Activated naive CD8-positive, alpha-beta T cell treated with anti-CD3 and anti-CD28 coated beads, Interleukin-2, amount 10 ng/mL, durations not matched to agents 7 days and 5 days (primary cell): ENCODE results near the gene TTC38. TPM values are rescaled to one million over a fixed set of nuclear protein-coding genes. Genes with fewer than 3 reads are reported as not detected.
"Not testable (repeated sequence)": the region's sequence is repeated elsewhere in the genome, so short reads cannot be mapped to it uniquely, and the experiment has no call there.

Source experiments
- ATAC-seq: fragments of 150-1000 bp; cut with Tn5 transposase; one replicate; pipeline ENCODE4 v1.10.0; 2021; ENCODE audit warnings: low read depth, moderate library complexity
- POLR2A ChIA-PET: fragments of 350-600 bp; sonication (Branson Sonifier 250); formaldehyde crosslinking; loops from one replicate; lab custom pipeline; 2021; ENCODE audit warnings: antibody characterized with exemption; lab: Charles Lee
- DNase-seq: peaks from one replicate; pipeline ENCODE4 v3.0.0; 2021
- H3K27ac Mint-ChIP-seq: one replicate; pipeline ENCODE4 v1.8.0; 2022; ENCODE audit warnings: mild to moderate bottlenecking, mixed read lengths
- H3K27me3 Mint-ChIP-seq: one replicate; pipeline ENCODE4 v1.8.0; 2022; ENCODE audit warnings: mild to moderate bottlenecking, moderate library complexity, mixed read lengths
- H3K36me3 Mint-ChIP-seq: one replicate; pipeline ENCODE4 v1.8.0; 2021; ENCODE audit warnings: mild to moderate bottlenecking, mixed read lengths
- H3K4me1 Mint-ChIP-seq: one replicate; pipeline ENCODE4 v1.8.0; 2021; ENCODE audit warnings: mixed read lengths
- H3K4me3 Mint-ChIP-seq: one replicate; pipeline ENCODE4 v1.8.0; 2022; ENCODE audit warnings: mild to moderate bottlenecking, moderate library complexity, mixed read lengths
- H3K9me3 Mint-ChIP-seq: one replicate; pipeline ENCODE4 v1.8.0; 2021; ENCODE audit warnings: mixed read lengths
- total RNA-seq, 2 experiments: library from RNA; stranded (reverse); gene quantifications; one replicate each; pipeline ENCODE4 v1.2.3, GENCODE V29; 2021

The TTC38 gene
- total RNA-seq, 2 experiments from 2014 or later = 24.3 to 25.0 TPM

GRCh38 chr22:46296257-46297150 lies 28.7 kb downstream of the TTC38 start, which contains the start of gene GTSE1:
GTSE1 (plus strand) TSS chr22:46296870; CDS start chr22:46297401, 531 bp downstream.
- Mint-ChIP-seq H3K36me3 (peaks cover 49% of the 10 kb centered on the region), H3K4me1 (peaks cover 56% of the 10 kb centered on the region), H3K27me3 (no peaks in the 10 kb centered on the region), H3K27ac (peak within 1 kb of the TSS; percentile 97), H3K9me3 (no peaks in the 10 kb centered on the region), H3K4me3 (peak within 1 kb of the TSS; percentile 87)
- ATAC-seq (peak; percentile 96), DNase-seq (peak; percentile 96)
- POLR2A ChIA-PET = interaction anchor here (0.6 to 2.6 kb wide), 26 partner anchors 8 to 1123 kb away, joined by 3 to 18 read pairs (median 4); partner anchors contain the start of genes CDPF1, PKDREJ, TBC1D22A and TTC38

GRCh38 chr22:46297151-46297812 lies 29.5 kb downstream of the TTC38 start:
- POLR2A ChIA-PET = interaction anchor here (1.2 to 2.6 kb wide), 6 partner anchors 11 to 262 kb away, joined by 3 to 18 read pairs (median 8); partner anchors contain the start of gene CDPF1
- DNase-seq (no peak), ATAC-seq (peak; percentile 4)
- H3K36me3 Mint-ChIP-seq = peaks cover 44% of the 10 kb centered on the region
- H3K9me3 Mint-ChIP-seq = no peaks in the 10 kb centered on the region
- H3K4me1 Mint-ChIP-seq = peaks cover 58% of the 10 kb centered on the region
- H3K27ac Mint-ChIP-seq = peak overlapping the region; percentile 78
- no peaks in the 10 kb centered on the region for H3K27me3 Mint-ChIP-seq
- peak overlapping the region; percentile 87 for H3K4me3 Mint-ChIP-seq

- H3K4me1 Mint-ChIP-seq = peaks cover 56% of the 10 kb centered on the region
- ATAC-seq = no peak
- H3K27ac Mint-ChIP-seq = peak overlapping the region; percentile 21
- POLR2A ChIA-PET = interaction anchor here (0.6 to 0.7 kb wide), 3 partner anchors 16 to 57 kb away, joined by 3 to 4 read pairs (median 3); no protein-coding TSS in a partner anchor
- peaks cover 46% of the 10 kb centered on the region for H3K36me3 Mint-ChIP-seq
- no peaks in the 10 kb centered on the region for H3K27me3 Mint-ChIP-seq
- no peaks in the 10 kb centered on the region for H3K9me3 Mint-ChIP-seq
- DNase-seq = no peak
- peak overlapping the region; percentile 87 for H3K4me3 Mint-ChIP-seq
Observed at GRCh38 chr22:46299101-46299500, 31.3 kb downstream of the TTC38 start.

- Mint-ChIP-seq H3K27me3 (no peaks in the 10 kb centered on the region), H3K9me3 (no peaks in the 10 kb centered on the region), H3K4me1 (peaks cover 50% of the 10 kb centered on the region), H3K36me3 (peaks cover 44% of the 10 kb centered on the region), H3K27ac (no peak overlapping the region), H3K4me3 (peak overlapping the region; percentile 26)
- POLR2A ChIA-PET = interaction anchor here (0.6 to 0.7 kb wide), 2 partner anchors 50 to 577 kb away, joined by 4 to 5 read pairs; partner anchors contain the start of gene CDPF1
- ATAC-seq = no peak
- DNase-seq = no peak
Observed at GRCh38 chr22:46300491-46300890, 32.7 kb downstream of the TTC38 start.

- Mint-ChIP-seq H3K27me3 (no peaks in the 10 kb centered on the region), H3K36me3 (peaks cover 50% of the 10 kb centered on the region), H3K4me1 (peaks cover 42% of the 10 kb centered on the region), H3K9me3 (no peaks in the 10 kb centered on the region), H3K27ac (peak overlapping the region; percentile 42), H3K4me3 (peak overlapping the region; percentile 18)
- POLR2A ChIA-PET = interaction anchor here (0.7 kb wide), 1 partner anchor 230 kb away, joined by 3 read pairs; no protein-coding TSS in a partner anchor
- ATAC-seq (no peak), DNase-seq (no peak)
Observed at GRCh38 chr22:46303347-46303965, 35.6 kb downstream of the TTC38 start.

- POLR2A ChIA-PET = no interaction called here
- no peak overlapping the region for H3K27ac Mint-ChIP-seq
- H3K27me3 Mint-ChIP-seq = no peaks in the 10 kb centered on the region
- DNase-seq (no peak), ATAC-seq (no peak)
- H3K9me3 Mint-ChIP-seq = no peaks in the 10 kb centered on the region
- H3K36me3 Mint-ChIP-seq = peaks cover 45% of the 10 kb centered on the region
- no peak overlapping the region for H3K4me3 Mint-ChIP-seq
- peaks cover 16% of the 10 kb centered on the region for H3K4me1 Mint-ChIP-seq
Observed at GRCh38 chr22:46308283-46308988, 40.6 kb downstream of the TTC38 start.

GRCh38 chr22:46309526-46310085 lies 41.8 kb downstream of the TTC38 start:
- Mint-ChIP-seq H3K4me3 (no peak overlapping the region), H3K9me3 (no peaks in the 10 kb centered on the region), H3K4me1 (peaks cover 10% of the 10 kb centered on the region), H3K36me3 (peaks cover 41% of the 10 kb centered on the region), H3K27me3 (no peaks in the 10 kb centered on the region), H3K27ac (peak overlapping the region; percentile 49)
- ATAC-seq = no peak
- no peak for DNase-seq
- POLR2A ChIA-PET = no interaction called here

GRCh38 chr22:46312056-46312455 lies 44.2 kb downstream of the TTC38 start:
- no peak overlapping the region for H3K27ac Mint-ChIP-seq
- H3K36me3 Mint-ChIP-seq = peaks cover 42% of the 10 kb centered on the region
- POLR2A ChIA-PET = no interaction called here

GRCh38 chr22:46312848-46313247 lies 45.0 kb downstream of the TTC38 start:
- H3K9me3 Mint-ChIP-seq, ATAC-seq, H3K4me1 Mint-ChIP-seq, H3K4me3 Mint-ChIP-seq, DNase-seq, H3K27me3 Mint-ChIP-seq, H3K27ac Mint-ChIP-seq: not testable (repeated sequence)
- peaks cover 45% of the 10 kb centered on the region for H3K36me3 Mint-ChIP-seq
- POLR2A ChIA-PET = interaction anchor here (0.7 kb wide), 1 partner anchor 385 kb away, joined by 6 read pairs; no protein-coding TSS in a partner anchor

More at GRCh38 chr22:46312056-46312455, 44.2 kb downstream of the TTC38 start:
- H3K9me3 Mint-ChIP-seq = no peaks in the 10 kb centered on the region
- peaks cover 6% of the 10 kb centered on the region for H3K4me1 Mint-ChIP-seq
- DNase-seq (no peak), ATAC-seq (no peak)
- H3K27me3 Mint-ChIP-seq = no peaks in the 10 kb centered on the region
- no peak overlapping the region for H3K4me3 Mint-ChIP-seq

GRCh38 chr22:46315976-46316375 lies 48.2 kb downstream of the TTC38 start:
- Mint-ChIP-seq H3K27ac (no peak overlapping the region), H3K4me1 (peaks cover 2% of the 10 kb centered on the region), H3K4me3 (no peak overlapping the region), H3K36me3 (peaks cover 42% of the 10 kb centered on the region), H3K27me3 (no peaks in the 10 kb centered on the region), H3K9me3 (no peaks in the 10 kb centered on the region)
- DNase-seq (no peak), ATAC-seq (no peak)
- POLR2A ChIA-PET = no interaction called here

- Mint-ChIP-seq H3K9me3 (no peaks in the 10 kb centered on the region), H3K4me1 (peaks cover 2% of the 10 kb centered on the region), H3K27me3 (no peaks in the 10 kb centered on the region), H3K4me3 (no peak overlapping the region), H3K27ac (no peak overlapping the region), H3K36me3 (peaks cover 43% of the 10 kb centered on the region)
- no peak for ATAC-seq
- no peak for DNase-seq
- POLR2A ChIA-PET = interaction anchor here (0.5 kb wide), 1 partner anchor 49 kb away, joined by 3 read pairs; no protein-coding TSS in a partner anchor
Observed at GRCh38 chr22:46317646-46318045, 49.8 kb downstream of the TTC38 start.

- Mint-ChIP-seq H3K9me3 (no peaks in the 10 kb centered on the region), H3K4me1 (peaks cover 2% of the 10 kb centered on the region), H3K4me3 (no peak overlapping the region), H3K27ac (no peak overlapping the region), H3K27me3 (no peaks in the 10 kb centered on the region), H3K36me3 (peaks cover 49% of the 10 kb centered on the region)
- POLR2A ChIA-PET = no interaction called here
- no peak for ATAC-seq
- DNase-seq = no peak
Observed at GRCh38 chr22:46318576-46318975, 50.8 kb downstream of the TTC38 start.
